Stimulated activated CD4-positive, alpha-beta T cell treated with anti-CD3 and anti-CD28 coated beads, Interleukin-12 subunit alpha, Interleukin-12 subunit beta, amount 100 ng/mL, for 4 hours (primary cell): Measurements from ENCODE around the gene QSOX2.

ENCODE experiments used
- DNase-seq: peaks from one replicate; pipeline ENCODE4 v3.0.0-alpha.2; 2020

Gene QSOX2

DNA sequence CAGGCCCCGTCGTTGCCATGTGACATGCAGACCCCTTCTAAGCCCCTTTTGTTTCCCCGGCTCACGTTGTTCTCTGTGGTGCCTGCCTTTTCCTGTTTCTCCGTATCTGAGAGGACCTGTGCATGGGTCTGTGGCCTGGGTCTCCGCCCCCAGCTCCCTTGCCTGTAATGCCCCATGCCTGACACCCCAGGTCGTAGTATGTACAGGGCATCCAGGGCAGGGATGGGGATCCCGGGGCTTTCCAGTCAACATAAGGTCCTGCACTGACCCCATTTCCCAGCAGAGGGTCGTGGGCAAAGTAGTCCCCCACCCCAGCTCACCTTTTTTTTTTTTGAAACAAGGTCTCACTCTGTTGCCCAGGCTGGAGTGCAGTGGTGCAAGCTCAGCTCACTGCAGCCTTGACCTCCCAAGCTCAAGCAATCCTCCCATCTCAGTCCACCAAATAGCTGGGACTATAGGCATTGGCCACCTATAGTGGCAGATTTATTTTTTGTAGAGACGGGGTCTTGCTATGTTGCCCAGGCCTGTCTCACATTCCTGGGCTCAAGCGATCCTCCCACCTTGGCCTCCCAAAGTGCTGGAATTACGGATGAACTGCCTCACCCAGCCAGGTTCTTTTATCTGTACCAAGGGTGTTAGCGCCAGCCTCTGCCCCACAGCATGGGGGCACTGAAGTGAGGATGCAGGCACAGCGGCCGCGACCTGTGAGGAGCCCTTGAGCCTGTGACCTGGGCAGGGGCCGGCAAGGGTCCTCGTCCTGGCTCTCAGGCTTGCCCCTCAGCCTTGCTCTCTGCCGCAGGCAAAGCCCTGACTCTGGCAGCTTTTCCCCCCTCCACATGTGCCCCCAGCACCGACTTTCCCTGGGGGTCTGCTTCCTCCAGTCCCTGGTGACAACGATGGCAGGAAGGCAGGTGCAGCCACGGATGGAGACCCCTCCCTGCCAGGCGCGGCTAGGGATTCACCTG is 19.1 kb upstream of the QSOX2 start:
- no peak for DNase-seq

- no peak for DNase-seq
Observed at GRCh38 chr9:136264031-136264430, 18.4 kb upstream of the QSOX2 start.

GRCh38 chr9:136262671-136263178 is 17.1 kb upstream of the QSOX2 start:
- DNase-seq: no peak

GRCh38 chr9:136261686-136262430 is 16.2 kb upstream of the QSOX2 start:
- no peak for DNase-seq

GRCh38 chr9:136260936-136261472 is 15.4 kb upstream of the QSOX2 start:
- DNase-seq: no peak

DNA sequence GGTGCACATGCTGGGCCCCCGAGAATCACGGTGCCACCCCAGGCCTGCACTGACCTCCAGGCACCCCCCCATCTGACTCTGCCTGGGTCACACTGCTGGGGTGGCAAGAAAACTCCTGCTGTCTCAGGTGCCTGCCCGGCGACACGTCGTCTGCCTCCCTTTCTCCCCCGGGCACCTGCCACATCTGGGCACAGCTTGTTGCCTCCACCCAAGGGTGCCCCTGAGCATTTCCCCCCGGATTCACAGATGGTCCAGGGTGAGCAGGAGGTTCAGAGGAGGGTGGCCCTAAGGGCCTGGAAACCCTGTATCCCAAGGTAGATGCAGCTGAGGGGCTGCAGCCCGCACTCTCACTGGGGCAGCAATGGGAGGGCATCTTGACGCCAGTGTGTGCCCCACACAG is 14.9 kb upstream of the QSOX2 start:
- DNase-seq: no peak

DNA sequence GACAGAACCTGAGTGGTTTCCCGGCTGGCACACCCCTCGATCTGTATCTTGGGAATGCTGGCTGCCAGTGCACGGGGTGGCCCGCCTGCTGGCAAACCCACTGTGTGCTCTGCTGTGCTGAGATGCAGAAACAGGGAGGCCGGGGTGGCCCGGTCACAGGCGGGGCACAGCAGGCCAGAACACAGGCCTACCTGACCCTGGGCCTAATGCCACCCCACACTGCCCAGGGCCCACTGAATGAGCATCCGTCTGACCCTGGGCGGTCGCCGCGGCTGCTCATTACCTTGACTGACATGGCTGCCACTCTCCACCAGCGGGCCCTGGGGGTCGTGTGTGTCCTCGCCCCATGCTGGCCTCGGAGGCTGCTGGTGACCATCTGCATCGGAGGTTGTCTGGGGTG is 14.2 kb upstream of the QSOX2 start:
- DNase-seq: no peak

DNA sequence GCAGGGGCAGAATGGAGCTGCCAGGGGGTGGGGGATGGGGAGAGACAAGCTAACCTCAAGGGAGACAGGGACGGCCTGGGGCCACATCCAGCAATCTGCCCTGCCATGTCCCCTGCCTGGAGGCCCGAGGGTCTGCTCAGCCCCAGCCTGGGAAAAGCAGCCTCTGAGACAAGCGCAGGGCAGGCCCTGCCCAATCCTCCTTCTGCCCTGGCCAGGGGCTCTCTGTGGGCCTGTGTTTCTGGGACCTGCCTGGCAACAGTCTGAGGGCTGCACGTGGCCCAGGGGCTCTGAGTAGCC is 13.9 kb upstream of the QSOX2 start:
- DNase-seq: no peak

DNA sequence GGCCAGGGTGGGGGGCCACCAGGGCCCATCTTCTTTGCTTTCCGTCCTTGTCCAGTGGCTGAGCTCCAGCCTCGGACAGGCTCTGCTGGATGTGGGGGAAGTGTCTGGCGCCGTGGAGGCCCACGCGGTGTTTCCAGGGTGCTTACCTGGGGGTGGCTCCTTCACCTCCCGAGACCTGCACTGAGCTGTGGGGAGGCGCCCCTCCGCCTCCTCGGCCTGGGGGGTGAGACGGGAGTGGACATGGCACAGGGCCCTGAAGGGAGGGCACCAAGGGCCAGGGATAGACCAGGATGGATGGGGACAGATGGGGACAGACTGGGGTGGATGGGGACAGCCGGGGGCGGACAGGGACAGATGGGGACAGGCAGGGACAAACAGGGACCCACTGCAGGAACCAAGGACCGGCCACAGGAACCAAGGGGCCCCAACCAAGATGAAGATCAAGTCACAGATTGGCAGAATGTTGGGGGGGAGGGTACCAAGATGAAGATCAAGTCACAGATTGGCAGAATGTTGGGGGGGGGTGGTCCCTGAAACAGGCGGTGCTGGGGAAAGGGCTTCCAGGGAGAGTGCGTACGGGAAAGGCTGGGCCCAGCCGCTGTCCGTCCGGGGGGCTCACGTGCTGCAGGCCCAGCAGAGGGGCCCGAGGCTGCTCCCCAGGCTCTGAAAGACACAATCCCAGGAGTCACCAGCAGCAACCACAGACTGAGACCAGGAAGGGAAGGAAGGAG is 13.3 kb upstream of the QSOX2 start:
- no peak for DNase-seq

DNA sequence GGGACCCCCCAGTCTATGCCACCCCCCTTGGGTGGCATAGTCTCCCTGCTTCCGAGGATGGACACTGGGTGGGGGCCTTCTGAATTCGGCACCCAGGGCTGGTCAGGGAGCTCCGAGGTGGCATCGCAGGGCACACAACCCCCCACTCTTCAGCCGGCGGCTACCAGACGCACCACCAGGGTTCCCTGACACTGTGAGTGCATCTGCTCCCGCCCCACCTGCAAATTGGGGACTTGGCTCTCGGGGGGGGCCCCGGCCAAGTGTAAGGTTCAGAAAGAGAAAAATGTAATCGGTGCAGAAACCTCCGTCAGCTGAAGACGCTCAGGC is 12.7 kb upstream of the QSOX2 start:
- DNase-seq: no peak

GRCh38 chr9:136257381-136258298 is 12.0 kb upstream of the QSOX2 start:
- no peak for DNase-seq

DNA sequence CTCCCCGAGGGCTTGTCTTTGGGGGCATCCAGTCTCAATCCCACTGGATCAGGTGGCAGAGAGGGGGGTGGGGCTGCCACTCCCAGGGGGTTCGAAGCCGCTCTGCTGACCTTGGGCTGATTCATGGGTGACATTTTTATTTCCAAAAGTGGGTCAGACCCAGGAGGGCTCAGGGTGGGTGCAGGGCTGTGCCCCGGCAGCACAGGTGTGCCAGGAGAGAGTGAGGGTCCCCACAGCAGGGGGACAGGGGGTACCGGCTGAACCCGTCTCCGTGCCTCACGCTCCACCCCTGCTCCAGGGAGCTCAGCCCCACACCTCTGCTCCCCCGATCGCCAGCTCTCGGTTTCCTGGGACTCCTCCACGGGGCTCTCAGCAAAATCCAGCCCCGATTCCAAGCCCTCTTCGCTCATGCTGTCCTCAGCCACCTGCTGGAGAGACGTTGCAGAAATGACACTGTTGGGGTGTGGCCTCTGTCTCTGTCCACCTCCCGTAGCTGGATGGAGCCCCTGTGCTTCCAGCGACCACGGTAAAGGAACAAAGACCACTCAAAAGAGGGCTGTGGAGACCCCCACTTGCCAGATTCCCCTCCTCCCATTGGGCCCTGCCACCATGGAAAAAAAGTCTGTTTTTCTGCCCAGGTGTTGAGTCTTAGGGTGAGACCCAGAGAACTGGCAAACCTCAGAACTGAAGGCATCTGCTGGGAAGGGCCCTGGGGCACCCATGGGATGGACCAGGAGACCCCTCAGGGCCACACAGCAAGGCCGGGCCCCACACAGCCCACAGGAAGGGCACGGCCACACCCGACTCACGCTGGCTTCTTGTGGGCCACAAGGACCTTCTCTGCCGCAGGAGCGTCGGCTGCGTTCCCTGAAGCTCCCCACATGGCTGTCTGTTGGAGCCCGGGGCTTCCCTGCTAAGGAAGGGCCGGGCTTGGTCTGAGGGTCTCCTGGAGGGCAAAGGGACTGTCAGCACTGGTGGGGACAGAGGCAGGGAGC is 10.6 kb upstream of the QSOX2 start:
- no peak for DNase-seq

GRCh38 chr9:136255166-136255538 is 9.5 kb upstream of the QSOX2 start:
- no peak for DNase-seq

GRCh38 chr9:136254381-136255165 is 9.0 kb upstream of the QSOX2 start:
- no peak for DNase-seq

GRCh38 chr9:136253246-136254130 is 7.9 kb upstream of the QSOX2 start:
- DNase-seq: no peak

- DNase-seq: no peak
Observed at GRCh38 chr9:136252846-136253245, 7.2 kb upstream of the QSOX2 start.

GRCh38 chr9:136252281-136252680 is 6.7 kb upstream of the QSOX2 start:
- DNase-seq: no peak

- no peak for DNase-seq
Observed at GRCh38 chr9:136251264-136252115, 5.9 kb upstream of the QSOX2 start.
